ENCODE measurements around the gene SLCO3A1. TPM values are rescaled to one million over a fixed set of nuclear protein-coding genes. Genes with fewer than 3 reads are reported as not detected.
A peak's percentile ranks its signal among the peaks of the same experiment; 100 is the strongest.

Gene SLCO3A1
- total RNA-seq, 4 donors from 2014 or later: 23.1 to 62.8 (median 35.1) TPM

DNA sequence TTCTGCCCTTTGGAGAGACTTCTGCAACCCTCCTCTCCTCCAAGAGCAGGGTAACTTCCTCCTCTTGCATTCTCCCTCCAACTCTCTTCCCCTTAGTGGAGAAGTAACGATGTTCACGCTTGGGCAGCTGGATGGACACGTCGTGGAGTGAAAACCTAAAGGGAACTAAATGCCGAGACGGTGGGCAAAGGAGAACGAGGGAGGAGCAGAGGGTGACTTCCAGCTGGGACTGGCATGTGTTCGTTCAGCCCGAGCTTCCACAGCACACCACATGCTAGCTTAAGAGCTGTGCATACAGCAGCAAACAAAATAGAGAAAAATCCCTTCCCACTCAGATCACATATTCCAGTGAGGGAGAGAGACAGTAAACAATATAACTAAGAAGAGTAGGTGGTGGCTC, 179.8 kb downstream of the SLCO3A1 start:
- no peak for TF ChIP-seq POLR2A (IDR thresholded peaks at IDR 0.05)
- TF ChIP-seq, protein P1, sequence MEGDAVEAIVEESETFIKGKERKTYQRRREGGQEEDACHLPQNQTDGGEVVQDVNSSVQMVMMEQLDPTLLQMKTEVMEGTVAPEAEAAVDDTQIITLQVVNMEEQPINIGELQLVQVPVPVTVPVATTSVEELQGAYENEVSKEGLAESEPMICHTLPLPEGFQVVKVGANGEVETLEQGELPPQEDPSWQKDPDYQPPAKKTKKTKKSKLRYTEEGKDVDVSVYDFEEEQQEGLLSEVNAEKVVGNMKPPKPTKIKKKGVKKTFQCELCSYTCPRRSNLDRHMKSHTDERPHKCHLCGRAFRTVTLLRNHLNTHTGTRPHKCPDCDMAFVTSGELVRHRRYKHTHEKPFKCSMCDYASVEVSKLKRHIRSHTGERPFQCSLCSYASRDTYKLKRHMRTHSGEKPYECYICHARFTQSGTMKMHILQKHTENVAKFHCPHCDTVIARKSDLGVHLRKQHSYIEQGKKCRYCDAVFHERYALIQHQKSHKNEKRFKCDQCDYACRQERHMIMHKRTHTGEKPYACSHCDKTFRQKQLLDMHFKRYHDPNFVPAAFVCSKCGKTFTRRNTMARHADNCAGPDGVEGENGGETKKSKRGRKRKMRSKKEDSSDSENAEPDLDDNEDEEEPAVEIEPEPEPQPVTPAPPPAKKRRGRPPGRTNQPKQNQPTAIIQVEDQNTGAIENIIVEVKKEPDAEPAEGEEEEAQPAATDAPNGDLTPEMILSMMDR (IDR thresholded peaks at IDR 0.05): no peak
- intact Hi-C loops (cut with DNase I; ENCODE audit: low total_unique reads): no loop called here
- 56 to 71% methylated on average over 9 of the region's 9 CpGs for WGBS, 2 donors
- H3K4me3 ChIP-seq (ENCODE audit: low read depth, poor library complexity, severe bottlenecking): no peak overlapping the region
- DNase-seq (ENCODE audit: low spot score in 2 of 2): peak in 1 of 2 donors; percentile 73

DNA sequence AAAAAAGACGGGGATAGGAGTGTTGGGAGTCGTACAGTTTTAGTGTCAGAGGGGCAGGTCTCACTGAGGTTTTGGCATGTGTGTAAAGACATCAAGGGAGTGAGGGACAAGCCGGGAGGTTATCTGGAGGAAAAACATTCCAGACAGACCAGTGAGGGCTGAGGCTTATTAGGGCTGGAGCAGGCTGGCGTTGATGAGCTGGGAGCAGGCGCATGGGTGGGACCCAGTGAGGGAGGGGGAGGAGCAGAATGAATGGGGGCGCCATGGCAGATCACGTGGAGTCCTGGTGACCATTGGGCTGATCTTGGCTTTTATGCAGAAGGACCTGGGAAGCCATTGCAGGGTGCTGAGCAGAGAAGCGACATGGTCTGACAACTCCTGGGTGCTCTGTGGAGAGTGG, 180.2 kb downstream of the SLCO3A1 start:
- no peak for TF ChIP-seq POLR2A (IDR thresholded peaks at IDR 0.05)
- TF ChIP-seq, protein P1 (IDR thresholded peaks at IDR 0.05): no peak
- WGBS, 2 donors: 59 to 78% methylated on average over 8 of the region's 8 CpGs
- DNase-seq (ENCODE audit: low spot score in 2 of 2): peak in 1 of 2 donors; percentile 76
- no peak overlapping the region for H3K4me3 ChIP-seq (ENCODE audit: low read depth, poor library complexity, severe bottlenecking)
- intact Hi-C loops (cut with DNase I; ENCODE audit: low total_unique reads): no loop called here

DNA sequence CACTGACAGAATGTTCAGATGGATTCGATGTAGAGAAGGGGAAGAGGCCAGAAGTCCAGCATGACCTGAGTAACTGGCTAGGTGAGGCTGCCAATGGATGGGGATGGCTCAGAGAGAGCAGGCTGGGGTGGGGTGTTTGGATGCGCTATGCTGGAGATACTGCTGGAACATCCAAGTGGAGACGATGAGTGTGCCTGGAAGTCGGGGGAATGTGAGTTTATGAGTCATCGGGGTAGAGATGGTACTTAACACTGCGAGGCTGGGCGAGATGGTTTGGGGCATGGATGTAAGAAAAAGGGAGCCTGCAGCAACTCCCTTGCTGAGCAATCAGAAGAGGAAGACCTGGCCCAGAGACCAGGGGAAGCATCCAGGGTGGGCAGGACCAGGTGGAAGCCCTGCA, 180.7 kb downstream of the SLCO3A1 start:
- 62 to 63% methylated on average over 7 of the region's 7 CpGs for WGBS, 2 donors
- peak; percentile 47 to 77 for DNase-seq (ENCODE audit: low spot score in 2 of 2)
- no peak for TF ChIP-seq POLR2A (IDR thresholded peaks at IDR 0.05)
- TF ChIP-seq, protein P1 (IDR thresholded peaks at IDR 0.05): no peak

GRCh38 chr15:92035551-92035950, 182.0 kb downstream of the SLCO3A1 start:
- peak in 1 of 2 donors; percentile 75 for DNase-seq (ENCODE audit: low spot score in 2 of 2)
- intact Hi-C loops (cut with DNase I; ENCODE audit: low total_unique reads): no loop called here
- 73 to 83% methylated on average over 3 of the region's 3 CpGs for WGBS, 2 donors

More for the DNA sequence above, 180.7 kb downstream of the SLCO3A1 start:
- H3K4me3 ChIP-seq (ENCODE audit: low read depth, poor library complexity, severe bottlenecking): no peak overlapping the region
- intact Hi-C loops (cut with DNase I; ENCODE audit: low total_unique reads): no loop called here

DNA sequence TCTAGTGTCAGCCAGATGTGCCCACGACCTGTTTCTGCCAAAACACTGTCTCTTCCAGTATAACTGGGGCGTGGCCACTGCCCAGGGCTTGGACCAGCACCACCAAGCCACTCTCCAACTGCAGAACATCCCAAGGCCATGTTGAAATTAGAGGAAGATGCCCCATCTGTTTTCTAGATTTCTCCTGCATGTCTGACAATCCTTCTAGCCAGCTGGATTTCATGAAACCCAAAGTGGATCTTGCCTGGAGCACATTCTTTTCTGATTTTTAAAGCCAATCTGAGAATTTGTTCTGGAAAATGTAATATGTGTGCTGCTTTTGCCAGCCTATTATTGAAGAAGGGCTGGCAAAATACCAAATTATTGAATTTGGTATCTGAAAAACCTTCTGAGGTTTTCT, 182.5 kb downstream of the SLCO3A1 start:
- intact Hi-C loops (cut with DNase I; ENCODE audit: low total_unique reads): no loop called here
- 34 to 41% methylated on average over 2 of the region's 2 CpGs for WGBS, 2 donors
- no peak overlapping the region for H3K4me3 ChIP-seq (ENCODE audit: low read depth, poor library complexity, severe bottlenecking)
- no peak for TF ChIP-seq POLR2A (IDR thresholded peaks at IDR 0.05)
- TF ChIP-seq, protein P1 (IDR thresholded peaks at IDR 0.05): no peak
- no peak for DNase-seq (ENCODE audit: low spot score in 2 of 2)

More at GRCh38 chr15:92035551-92035950, 182.0 kb downstream of the SLCO3A1 start:
- TF ChIP-seq, protein P1 (IDR thresholded peaks at IDR 0.05): no peak
- no peak overlapping the region for H3K4me3 ChIP-seq (ENCODE audit: low read depth, poor library complexity, severe bottlenecking)

DNA sequence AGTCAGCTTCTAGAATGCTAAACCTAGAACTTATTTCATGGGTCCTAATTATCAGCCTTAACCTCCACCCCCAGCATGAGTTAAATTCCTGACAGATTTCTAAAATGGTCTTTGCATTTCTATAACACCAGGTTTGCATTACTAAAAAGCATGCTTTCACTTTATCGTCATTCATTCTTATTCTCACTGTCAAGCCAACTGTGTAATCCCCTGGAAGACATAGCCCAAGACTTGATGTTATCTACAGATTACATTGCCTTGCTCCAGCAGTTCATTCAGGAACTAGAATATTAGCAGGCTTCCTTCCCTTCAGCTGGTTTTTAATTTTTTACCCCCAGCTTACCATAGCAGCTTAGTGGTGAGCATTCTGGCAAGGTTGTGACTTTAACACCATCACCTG, 184.0 kb downstream of the SLCO3A1 start:
- WGBS, 2 donors: 57 to 59% methylated on average over 1 of the region's 1 CpG
- DNase-seq (ENCODE audit: low spot score in 2 of 2): no peak
- intact Hi-C loops (cut with DNase I; ENCODE audit: low total_unique reads): no loop called here

More for the DNA sequence above, 184.0 kb downstream of the SLCO3A1 start:
- no peak for TF ChIP-seq POLR2A (IDR thresholded peaks at IDR 0.05)
- TF ChIP-seq, protein P1 (IDR thresholded peaks at IDR 0.05): no peak
- H3K4me3 ChIP-seq (ENCODE audit: low read depth, poor library complexity, severe bottlenecking): no peak overlapping the region
